ENCODE data around the gene ADAMTSL1.

The ADAMTSL1 gene

DNA sequence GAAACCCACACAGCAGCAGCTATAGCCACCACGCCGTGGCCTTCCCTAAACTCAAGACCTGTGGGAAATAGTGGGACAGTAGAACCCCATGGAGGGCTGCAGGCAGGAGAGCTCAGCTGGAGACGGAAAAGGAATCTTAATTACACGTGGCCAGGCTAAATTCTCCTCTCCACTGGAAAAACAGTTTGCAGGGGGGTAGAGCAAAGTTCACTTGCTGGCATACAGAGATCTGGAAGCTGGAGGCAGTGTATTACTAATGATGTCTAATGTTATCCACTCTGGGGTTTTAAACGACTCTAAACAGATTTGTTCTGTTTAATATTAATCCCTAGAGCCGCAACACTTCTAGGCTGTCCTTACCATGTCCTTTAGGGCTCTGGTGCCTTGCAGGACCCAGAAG, 302.0 kb downstream of the ADAMTSL1 start:
- no peak for DNase-seq (ENCODE audit: low read depth)

DNA sequence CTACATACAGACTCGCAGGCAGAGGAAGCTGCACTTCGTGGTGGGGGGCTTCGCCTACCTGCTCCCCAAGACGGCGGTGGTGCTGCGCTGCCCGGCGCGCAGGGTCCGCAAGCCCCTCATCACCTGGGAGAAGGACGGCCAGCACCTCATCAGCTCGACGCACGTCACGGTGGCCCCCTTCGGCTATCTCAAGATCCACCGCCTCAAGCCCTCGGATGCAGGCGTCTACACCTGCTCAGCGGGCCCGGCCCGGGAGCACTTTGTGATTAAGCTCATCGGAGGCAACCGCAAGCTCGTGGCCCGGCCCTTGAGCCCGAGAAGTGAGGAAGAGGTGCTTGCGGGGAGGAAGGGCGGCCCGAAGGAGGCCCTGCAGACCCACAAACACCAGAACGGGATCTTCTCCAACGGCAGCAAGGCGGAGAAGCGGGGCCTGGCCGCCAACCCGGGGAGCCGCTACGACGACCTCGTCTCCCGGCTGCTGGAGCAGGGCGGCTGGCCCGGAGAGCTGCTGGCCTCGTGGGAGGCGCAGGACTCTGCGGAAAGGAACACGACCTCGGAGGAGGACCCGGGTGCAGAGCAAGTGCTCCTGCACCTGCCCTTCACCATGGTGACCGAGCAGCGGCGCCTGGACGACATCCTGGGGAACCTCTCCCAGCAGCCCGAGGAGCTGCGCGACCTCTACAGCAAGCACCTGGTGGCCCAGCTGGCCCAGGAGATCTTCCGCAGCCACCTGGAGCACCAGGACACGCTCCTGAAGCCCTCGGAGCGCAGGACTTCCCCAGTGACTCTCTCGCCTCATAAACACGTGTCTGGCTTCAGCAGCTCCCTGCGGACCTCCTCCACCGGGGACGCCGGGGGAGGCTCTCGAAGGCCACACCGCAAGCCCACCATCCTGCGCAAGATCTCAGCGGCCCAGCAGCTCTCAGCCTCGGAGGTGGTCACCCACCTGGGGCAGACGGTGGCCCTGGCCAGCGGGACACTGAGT, 303.2 kb downstream of the ADAMTSL1 start:
- DNase-seq (ENCODE audit: low read depth): no peak

DNA sequence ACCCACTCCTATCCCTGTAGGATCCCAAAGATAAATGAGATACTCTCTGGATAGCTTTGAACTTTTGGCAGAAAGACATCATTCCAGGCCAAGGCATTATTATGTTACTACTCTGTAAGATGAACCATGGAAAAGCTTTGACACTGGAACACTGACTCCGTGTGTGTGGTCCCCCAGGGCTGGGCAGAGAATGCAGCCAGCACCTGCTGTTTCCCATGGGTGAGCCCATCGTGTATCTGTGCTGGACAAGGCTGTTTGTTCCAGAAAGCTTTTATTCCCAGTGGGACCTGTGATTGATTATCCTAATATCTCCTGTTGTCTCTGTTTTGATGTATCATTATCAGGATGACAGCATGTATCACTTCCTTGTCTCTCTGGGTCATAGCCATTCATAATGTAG, 304.2 kb downstream of the ADAMTSL1 start:
- DNase-seq (ENCODE audit: low read depth): no peak

DNA sequence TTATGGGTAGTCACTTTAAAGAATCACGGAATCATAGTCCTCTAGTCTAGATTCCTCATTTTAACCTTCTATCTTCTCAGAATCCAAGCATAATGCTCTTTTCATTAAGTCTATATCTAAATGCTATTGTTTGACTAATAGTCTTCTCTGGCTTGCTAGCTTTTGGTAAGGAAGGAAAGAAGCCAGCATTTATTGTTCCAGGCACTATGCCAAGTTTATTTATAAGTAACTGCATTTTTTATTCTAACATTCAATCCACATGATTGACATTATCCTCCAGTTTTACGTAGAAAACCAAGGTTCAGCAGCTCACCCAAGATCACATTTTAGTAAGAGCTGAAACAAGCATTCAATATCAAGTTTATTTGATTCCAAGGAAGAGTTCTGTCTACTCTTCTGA, 304.9 kb downstream of the ADAMTSL1 start:
- DNase-seq (ENCODE audit: low read depth): no peak

DNA sequence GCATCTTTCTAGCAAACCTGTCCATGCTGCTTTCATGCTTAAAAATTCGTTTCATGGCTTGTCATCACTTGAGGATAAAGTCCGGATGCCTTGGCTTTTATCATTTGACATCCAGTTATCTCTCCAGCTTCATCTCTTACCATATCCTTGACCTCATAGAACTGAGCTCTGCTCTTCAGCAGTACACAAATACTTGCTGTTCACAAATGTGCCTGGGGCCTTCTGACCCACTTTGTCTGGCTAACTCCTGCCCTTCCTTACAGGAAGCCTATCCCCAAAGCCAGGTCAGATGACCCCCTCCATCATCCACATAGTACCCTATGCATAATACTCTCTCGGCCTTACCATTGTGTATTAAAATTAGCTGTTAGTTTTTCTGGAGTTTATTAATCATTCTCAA, 310.0 kb downstream of the ADAMTSL1 start:
- DNase-seq (ENCODE audit: low read depth): no peak

DNA sequence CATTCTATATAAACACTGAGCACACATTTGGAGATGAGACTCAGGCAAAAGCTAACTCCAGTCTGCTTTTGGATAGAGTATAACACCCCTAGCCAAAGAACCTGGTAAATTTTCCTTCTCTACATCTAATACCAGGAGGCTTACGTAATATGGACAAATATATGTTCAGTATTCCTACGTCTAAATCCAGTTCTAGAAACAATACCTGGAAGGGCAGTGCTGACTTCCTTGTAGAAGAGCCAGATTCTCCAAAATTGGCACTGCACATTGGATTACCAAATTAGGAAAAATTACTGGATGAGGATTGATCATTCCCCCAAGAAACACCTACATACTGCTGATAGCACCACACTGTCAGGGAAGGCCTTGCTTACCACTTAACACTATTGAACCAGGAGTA, 311.7 kb downstream of the ADAMTSL1 start:
- no peak for DNase-seq (ENCODE audit: low read depth)

DNA sequence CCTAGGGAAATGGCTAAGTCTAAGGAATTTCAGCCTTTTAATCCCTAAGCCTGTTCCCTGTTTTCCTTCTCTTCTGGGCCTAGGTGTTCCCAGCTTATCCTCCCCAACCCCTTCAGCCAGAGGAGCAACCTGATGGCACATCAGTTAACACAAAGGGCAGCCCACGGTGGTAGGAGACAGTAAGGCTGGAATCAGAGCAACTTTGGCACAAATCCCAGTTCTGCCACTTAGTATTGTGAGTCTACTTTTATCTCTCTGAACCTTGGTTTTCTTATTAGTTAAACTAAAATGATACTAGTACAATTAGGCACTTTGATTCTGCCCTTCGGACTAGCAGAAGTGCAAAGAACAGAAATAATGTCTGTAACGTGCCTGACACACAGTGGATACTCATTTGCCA, 312.2 kb downstream of the ADAMTSL1 start:
- DNase-seq (ENCODE audit: low read depth): no peak

DNA sequence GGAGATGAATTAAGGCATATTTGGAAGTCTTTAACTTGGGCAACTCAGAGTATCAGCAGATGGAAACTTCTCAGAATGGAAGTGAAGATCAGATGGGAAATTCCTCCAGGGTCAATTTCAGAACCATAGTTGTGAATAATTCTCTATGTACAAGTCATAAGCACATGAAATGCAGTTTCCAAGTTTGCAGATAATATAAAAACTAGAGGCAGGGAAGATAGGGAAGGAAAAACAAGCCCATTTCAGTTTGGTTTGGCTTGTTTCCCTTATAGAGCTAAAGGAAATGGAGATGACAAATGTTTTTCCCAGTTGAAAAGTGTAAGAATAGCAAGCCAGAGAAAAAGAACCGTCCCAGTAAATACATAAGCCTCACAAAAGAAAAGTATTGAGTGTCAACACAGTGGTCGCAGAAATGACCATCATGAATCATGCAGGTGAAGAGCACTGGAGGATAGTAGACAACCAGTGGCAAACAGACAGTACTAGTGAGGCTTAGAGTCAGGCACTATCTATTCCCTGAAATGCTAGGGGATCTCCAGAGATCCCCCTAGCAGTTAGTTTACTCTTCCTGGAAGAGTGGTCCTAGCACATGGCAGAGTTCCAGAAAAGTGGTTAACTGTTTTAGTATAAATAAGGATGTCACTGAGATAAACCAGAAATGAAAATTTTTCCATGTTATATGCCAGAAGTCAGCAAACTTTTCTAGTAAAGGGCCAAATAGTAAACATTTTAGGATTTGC, 313.1 kb downstream of the ADAMTSL1 start:
- no peak for DNase-seq (ENCODE audit: low read depth)

DNA sequence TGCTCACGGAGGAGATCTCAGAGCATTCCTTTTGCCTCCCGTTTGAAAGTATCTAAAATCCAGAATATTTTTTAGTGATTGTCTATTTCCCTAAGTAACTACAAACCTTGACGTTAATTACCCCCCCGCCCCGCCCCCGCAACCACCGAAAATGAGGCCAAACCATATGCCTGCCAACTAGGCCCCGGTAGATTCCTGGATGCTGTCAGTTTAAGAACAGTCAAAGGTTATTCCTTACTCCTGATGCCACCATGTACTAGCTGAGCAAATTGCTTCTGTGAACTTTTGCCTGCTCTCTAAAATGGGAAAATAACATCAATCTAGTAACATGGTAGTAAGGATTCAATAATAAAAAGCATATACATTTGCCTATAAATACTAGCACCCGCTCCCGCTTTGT, 314.3 kb downstream of the ADAMTSL1 start:
- no peak for DNase-seq (ENCODE audit: low read depth)

DNA sequence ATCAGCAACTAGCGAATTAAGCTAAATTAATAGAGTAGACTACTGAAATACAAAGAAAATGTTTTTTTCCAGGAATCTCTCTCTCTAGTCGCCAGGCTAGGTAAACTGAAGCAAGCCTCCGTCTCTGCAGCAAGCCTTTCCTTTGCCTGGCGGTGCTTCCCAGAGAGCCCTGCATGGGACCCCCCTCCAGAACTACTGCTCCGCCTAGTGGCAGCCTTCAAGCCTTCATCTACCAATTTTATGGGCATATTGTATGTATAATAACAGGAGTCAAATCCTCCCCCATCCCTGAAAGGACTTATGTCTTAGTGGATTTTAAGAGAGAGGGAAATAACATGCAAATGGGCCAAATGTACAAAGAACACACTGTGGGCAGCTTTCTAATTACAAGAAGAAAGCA, 317.1 kb downstream of the ADAMTSL1 start:
- DNase-seq (ENCODE audit: low read depth): no peak

DNA sequence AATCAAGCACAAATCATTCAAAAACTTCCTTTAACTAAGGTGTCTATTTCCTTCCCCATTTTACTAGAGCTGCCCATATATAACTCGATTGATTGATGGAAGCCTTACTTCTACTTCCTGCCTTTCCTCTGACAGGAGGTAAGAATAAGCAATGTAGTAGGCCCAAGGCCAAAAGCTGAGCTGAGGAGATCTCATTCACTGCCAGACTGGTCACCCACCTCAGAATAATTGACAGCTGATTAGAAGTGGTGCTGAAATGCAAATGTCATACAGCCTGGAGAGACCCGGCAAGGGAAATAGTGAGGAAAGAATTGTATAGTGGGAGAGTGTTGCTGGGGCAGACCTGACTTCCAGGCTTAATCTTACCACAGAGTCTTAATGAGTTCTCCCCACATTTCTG, 319.2 kb downstream of the ADAMTSL1 start:
- no peak for DNase-seq (ENCODE audit: low read depth)

DNA sequence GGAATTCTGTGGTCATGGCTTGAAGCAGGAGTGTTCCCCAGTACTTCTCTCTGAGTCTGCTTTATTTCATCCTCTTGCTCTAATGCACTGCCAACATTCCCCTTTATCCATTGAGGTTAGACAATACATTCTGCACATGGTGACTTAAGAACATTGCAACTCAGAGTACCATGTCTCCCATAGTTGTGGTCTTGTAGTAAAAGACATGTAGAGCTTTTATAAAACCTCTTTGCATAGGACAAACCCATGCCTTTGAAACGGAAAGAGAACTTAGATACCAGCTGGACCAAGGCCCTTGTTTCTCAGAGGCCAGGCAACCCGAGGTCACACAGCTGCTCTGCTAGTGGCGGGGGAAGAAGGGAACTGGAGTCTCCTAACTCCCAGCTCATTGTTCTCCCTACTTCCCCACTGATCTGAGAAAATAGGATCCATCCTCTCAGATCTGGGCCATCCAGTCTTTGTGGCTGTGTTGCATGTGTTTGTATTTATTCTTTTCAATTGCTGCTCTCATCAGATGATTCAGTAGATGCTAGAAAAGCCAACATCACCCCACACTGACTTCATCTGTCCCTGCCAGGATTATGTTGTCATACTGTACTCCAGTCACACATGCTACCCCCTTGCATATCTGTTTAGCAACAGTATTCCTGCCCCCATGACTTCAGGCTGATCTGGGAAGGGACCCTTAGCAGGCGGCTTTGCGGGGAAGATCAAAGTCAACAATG, 322.2 kb downstream of the ADAMTSL1 start:
- no peak for DNase-seq (ENCODE audit: low read depth)

DNA sequence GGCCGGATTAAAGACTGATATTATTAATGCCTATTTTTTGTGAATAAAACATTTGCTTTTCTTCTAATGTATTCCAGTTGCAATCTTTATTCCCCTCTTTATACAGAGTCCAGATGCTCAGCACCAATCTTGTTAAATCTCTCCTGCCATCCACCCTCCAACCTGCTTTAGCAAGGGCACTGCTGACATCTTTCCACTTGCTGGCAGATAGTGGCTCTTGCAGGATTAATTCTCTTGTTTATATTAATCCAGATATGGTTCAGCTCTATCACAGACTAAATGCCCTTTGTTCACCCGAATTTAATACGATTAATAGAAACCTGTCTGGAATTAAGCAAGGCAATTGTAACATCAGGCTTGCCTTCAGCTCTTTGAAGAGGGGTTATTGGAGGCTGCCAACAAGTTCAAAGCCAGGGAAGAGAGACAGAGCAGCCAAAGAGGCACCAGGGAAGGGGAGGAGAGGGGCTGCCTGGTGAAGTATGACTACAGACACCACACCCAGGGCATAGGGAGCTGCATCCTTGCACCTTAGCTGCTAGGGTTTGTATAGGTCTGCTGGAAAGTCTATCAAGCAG, 322.8 kb downstream of the ADAMTSL1 start:
- DNase-seq (ENCODE audit: low read depth): no peak

DNA sequence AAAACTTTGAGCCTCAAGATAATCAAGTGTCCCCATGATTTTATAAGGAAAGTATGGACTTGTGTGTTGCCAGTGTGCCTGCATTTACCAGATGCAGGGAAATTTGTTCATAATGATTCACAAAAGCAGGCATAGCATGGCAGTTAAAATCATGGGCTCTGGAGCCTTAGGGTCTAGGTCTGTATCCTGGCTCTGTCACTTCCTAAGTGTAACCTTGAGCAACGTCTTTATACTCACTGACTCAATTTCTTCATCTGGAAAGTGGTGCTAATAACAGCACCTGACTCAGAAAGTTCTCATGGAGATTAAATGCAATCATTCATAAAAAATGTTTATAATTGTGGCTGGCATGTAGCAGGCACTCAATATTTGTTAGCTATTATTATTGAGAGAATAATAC, 324.2 kb downstream of the ADAMTSL1 start:
- DNase-seq (ENCODE audit: low read depth): no peak

DNA sequence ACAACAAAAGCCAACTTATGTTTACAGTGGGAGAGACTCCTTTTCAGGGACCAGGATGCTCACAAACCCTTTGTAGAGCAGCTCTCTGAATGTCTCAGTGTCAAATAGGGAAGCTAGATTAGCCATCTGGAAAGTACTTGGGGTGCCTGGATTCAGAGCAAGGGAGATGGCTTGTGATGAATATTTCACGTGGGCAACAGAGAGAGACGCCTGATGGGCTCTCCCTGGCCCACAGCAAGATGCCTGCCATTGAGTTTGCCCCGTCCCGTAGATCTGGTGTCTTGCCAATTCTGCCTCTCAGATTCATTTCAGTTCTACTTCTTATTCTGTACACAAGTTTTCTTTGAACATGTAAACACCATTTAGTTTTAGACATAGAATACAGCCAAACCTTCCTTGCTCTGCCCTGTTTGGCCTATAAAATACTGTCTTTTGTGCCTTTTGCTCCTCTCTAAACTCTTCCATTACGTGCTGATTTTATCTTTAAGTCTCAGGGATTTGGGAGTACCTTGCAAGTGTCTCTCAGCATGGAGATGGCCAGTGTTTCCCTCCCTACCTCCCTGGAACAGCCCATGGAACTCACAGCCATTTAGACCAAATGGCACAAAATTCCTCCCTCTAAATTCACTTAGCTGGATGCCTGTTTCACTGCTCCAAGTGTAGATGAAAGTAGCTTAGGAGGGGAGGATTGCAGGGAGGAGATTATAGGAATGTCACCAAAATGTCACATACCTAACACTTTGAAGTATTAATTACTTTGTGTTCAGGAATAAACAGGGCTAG, 324.7 kb downstream of the ADAMTSL1 start:
- DNase-seq (ENCODE audit: low read depth): no peak

DNA sequence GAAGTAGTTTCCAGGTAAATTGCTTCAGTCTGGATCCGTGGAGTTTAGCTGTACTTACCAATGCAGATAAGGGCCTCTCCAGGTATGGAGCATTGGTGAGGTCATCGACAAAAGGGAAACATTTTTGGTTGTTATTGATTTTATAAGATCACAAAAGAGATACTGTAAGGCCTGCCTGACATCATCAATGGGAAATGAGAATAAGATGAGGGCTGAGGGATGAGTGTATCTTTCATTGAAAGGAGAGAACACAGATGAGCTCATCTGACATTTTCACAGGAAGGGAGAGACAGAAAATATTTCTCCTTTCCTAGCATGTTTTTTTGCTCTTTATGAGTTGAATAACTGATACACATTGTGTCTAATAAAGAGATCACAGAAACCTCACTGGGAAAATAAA, 325.5 kb downstream of the ADAMTSL1 start:
- no peak for DNase-seq (ENCODE audit: low read depth)

DNA sequence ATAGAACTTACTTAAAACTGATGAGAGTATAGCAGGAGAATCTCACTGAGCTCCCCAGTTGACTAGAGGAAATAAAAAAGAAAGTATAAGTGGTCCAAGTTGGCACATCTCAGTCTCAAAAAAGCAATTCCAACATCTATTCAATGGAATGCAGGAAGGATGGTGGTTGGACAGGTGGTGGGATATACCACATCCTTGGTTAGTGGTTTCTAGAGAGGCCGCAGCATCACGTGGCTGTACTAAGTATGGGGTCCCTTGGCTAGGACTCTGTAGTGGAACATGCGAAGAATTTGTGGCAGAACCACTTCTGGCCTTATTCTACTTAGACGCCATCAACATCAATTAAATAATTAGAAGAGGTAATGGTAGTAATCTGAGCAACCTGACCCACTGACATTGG, 326.6 kb downstream of the ADAMTSL1 start:
- no peak for DNase-seq (ENCODE audit: low read depth)

DNA sequence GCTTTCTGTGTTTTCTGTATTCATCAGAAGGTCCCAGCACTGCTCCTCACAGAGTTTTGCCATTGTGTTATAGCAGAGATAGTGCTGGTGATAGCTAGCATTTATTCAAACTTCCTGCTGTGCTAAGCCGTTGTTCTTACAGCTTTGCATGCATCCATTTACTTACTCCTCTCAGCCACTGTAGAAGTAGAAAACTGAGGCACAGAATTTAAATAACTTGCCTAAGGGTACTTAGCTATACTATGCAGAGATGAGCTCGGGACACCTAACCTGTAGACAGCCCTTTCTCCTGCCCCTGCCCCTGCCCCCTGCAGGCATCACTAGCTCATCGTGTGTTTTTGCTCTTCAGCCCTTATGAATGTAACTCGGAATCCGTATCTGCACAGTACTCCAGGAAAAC, 331.4 kb downstream of the ADAMTSL1 start:
- DNase-seq (ENCODE audit: low read depth): no peak

DNA sequence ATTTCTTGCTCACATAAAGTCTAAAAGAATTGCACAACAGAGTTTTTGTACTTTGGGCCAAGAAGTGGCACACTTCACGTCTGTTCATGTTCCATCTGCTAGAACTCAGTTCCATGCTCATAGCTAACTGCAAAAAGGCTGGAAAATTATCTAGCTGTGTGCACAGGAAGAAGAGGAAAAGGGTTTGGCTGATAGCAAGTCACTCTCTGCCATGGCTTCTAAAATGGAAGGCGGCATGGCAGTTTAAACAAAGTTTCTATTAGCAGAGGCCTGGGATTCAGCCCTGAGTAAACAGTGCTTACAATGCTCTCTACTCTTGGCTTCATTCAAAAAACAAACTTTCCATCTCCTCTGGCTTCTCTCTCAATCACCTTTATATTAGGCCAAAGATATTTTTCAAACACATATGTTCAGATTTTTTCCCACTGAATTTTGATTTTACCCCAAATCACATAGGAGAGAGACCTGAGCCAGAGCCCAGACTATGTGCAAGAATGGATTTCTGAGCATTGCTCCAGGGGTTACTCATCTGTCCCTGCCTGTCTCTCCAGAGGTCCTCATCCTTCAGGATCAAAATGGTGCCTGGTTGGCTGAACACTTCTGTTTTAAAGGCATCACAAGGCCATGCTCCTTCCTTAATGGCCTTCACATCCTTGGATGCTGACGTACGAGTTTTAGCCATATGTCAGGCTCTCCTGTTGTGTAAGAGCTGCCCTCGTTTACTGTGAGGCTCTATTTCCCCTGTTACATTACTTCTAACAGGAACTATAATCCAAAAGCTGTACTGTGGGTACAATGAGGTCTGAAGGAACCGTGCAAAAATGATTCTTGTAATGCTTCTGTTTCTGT, 332.5 kb downstream of the ADAMTSL1 start:
- no peak for DNase-seq (ENCODE audit: low read depth)

DNA sequence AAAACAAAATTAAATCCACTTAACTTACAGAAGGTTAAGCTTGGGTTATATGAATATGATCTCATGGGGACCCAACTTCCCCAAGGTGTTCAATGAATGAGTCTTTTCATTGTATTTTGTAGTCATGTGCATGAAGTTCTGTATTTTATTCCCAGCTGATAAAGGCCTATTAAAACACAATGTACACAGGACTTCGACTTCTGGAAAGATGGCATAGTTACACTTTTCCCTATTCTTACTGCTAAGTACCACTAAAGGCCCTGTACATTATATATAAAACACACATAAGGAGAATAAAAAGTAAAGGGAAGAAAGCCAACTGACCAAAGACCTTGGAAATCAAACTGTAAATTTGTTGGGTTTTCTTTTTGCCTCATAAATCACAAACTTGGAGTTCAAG, 336.6 kb downstream of the ADAMTSL1 start:
- no peak for DNase-seq (ENCODE audit: low read depth)

DNA sequence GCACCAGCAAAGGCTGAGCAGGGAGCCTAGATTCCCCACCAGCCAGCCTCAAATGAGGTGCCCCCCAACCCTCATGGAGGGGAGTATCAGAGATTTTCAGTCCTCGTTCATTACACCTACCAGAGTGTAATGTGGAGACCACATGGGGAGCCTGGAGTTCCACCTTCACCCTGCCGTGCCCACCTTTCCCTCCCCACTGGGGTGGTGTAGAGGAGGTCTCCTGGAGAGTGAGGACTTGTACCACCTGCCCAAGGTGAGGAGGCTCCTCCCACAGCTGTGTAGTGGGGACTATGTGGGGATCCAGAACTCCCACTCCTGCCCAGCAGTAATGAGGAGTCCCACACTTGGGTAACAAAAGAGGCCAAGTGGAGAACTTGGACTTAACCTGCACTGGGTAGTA, 337.2 kb downstream of the ADAMTSL1 start:
- no peak for DNase-seq (ENCODE audit: low read depth)
